Activated effector memory CD4-positive, alpha-beta T cell treated with anti-CD3 and anti-CD28 coated beads, Interleukin-2, amount 50 U/mL, for 16 hours (primary cell): ENCODE measurements around the gene VKORC1.
"Not testable (repeated sequence)": the region's sequence is repeated elsewhere in the genome, so short reads cannot be mapped to it uniquely, and the experiment has no call there.

Experiments used
- DNase-seq: peaks from one replicate; pipeline ENCODE4 v3.0.0-alpha.2; 2020

The VKORC1 gene

GRCh38 chr16:31106509-31107464 lies 12.2 kb upstream of the VKORC1 start:
- no peak for DNase-seq

GRCh38 chr16:31105677-31106213 lies 11.1 kb upstream of the VKORC1 start:
- DNase-seq: peak; percentile 92

DNA sequence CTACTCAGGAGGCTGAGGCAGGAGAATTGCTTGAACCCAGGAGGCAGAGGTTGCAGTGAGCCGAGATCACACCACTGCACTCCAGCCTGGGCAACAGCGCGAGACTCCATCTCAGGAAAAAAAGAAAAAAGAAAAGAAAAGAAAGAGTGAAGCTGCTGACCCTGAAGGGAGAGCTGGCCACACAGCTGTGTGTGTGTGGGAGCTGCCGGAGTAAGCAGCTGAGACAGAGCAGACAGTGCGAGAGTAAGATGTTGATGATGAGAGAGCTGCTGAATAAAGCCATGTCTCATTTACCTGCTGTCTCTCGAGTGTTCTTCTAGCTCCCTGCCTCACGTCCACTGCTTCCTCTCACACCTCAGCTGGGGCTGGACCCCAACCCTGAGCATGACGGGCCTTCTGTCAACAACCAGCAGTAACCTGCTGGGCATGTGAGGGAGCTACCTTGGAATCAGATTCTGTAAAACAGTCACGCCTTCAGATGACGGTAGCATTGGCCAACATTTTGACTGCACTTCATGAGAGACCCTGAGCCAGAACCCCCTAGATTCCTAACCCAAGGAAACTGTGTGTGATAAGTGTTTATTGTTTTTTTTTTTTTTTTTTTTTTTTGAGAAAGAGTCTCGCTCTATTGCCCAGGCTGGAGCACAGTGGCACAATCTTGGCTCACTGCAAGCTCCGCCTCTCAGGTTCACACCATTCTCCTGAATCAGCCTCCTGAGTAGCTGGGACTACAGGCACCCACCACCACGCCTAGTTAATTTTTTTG lies 6.5 kb upstream of the VKORC1 start:
- DNase-seq: not testable (repeated sequence)

DNA sequence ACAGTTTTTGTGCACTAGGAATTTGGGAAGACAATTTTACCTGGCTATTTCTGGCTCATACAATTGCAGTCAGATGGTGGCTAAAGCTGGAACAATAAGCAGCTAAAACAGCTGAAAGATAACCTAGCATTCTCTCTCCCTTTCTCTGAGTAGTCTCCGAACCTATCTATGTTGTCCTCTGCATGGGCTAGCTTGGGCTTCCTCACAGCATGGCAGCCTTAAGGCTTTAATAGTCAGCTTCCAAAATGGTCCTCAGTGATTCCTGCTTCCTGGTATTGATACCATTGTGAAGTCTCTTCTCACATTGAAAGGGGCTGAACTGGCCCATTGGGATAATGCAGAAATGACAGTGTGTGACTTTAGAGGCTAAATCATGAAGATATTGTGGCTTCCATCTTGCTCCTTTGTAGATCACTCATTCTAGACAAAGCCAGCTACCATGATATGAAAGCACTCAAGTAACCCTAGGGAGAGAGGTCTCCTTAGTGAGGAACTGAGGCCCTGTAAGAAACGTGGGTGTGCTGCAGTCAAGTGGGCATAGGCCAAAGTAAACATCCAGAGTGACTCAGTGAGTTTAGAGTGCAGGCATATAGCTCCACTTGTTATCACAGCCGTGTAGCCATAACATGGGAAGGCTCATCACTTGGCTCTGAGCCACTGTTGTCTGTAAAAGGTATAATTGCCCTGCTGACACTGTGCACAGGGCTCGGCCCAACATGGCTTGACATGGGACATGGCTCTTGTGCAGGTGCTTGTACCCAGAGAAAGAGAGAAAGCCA lies 5.5 kb upstream of the VKORC1 start:
- DNase-seq: no peak

DNA sequence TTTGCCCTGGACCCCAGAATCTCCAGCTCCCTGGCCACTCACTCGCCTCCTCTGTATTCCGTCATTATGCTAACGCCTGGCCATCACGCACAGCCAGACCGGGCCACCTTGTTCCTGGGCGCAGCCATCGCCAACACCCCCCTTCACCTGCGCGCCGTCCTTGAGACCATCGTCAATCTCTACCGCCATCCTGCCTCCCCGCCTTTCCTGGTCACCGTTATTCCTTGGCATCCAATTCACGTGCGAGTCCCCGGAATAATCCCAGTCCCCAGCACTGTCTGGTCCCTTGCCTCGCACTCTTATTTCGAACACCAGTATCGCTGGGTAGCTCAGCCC lies 541 bp downstream of the VKORC1 start:
- no peak for DNase-seq

DNA sequence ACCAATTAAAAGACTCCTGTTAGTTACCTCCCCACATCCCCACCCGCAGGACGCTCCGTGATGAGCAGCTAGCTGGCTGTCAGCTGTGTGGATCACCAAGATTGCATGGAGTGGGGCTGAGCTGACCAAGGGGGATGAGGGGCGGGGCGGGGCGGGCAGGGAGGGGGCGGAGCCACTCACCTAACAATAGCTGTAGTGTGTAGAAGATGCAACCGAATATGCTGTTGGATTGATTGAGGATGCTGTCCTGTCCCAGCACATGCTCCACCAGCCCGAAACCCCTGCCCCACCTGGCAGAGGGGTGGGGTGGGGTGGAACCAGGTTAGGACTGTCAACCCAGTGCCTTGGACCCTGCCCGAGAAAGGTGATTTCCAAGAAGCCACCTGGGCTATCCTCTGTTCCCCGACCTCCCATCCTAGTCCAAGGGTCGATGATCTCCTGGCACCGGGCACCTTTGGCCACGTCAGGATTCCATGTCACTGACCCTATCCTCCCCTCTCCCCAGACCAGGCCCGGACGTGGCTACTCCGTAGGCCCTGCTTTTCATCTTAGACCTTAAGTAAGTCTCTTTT lies 1.4 kb downstream of the VKORC1 start:
- DNase-seq: no peak

DNA sequence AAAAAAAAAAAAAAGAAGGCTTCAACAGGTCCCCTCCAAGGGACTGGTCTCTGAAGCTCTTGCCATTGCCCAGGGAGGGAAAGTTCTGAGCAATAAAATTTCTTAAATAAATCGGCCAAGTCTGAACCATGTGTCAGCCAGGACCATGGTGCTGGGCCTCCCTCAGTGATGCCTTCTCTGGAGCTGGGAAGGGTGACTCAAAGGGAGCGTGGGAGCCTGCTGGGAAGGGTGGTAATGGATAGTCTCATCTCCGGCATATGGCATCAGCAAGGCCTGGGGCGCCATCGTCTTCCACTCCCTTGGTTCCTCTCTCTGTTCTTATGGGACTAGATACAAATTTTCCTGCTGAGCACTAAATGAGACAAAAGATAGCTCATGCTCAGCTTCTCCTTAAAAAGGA lies 2.3 kb downstream of the VKORC1 start:
- DNase-seq: no peak

GRCh38 chr16:31090540-31090939 lies 4.1 kb downstream of the VKORC1 start:
- no peak for DNase-seq

- no peak for DNase-seq
These were observed 5.4 kb downstream of the VKORC1 start for GRCh38 chr16:31089199-31089598.

DNA sequence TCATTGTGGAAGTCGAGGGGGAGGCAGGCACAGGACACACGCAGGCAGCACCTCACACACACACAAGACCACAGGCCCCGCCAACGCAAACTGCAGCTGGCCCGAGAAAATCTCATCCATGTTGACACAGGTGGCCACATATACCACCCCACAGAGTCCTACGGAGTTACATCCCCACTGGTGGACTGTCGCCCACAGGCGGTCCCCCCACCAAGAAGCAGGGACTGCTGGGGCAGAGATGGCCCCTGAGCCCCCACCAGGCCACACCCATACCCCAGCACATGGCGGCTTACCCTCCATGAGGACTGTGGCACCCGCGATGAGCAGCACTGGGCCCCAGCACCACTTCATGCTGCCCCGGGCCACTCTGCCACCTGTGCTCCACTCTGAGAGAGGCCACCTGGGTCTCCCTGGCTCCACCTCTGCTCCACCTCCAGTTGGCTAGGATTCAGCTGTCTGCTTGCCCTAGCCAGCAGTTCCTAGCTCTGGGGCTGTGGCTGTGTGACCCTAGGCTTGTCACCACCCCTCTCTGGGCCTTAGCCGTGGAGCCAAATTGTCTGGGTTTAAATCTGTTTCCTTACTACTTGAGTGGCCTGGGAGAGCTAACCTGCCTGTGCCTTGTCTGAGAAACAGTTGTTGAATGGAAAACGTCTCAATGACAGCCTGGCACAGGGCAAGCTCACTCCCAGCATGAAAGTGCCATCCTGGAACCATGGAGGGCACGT lies 6.0 kb downstream of the VKORC1 start, which contains the start of gene PRSS53:
Gene PRSS53 (minus strand): TSS at position 485 of the 725 bp plus-strand sequence. CDS start 134 bp downstream, at position 351.
- no peak for DNase-seq

GRCh38 chr16:31087971-31088370 lies 6.6 kb downstream of the VKORC1 start:
- DNase-seq: no peak

GRCh38 chr16:31087481-31087880 lies 7.1 kb downstream of the VKORC1 start:
- no peak for DNase-seq

DNA sequence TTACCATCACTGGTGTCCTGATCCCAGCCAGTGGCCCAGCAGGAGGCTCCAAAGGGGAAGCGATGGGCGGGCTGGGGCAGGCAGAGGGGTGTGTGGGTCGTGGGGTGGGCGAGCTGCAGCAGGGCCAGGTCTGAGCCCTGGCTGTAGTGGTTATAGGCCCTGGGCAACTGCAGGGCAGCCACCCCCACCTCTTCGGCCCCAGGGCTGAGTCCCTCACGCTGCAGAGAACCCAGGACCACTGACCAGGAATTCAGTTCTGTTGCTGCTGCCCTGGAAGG lies 8.0 kb downstream of the VKORC1 start:
- DNase-seq: no peak

- no peak for DNase-seq
These were observed 8.5 kb downstream of the VKORC1 start for GRCh38 chr16:31085873-31086628.

DNA sequence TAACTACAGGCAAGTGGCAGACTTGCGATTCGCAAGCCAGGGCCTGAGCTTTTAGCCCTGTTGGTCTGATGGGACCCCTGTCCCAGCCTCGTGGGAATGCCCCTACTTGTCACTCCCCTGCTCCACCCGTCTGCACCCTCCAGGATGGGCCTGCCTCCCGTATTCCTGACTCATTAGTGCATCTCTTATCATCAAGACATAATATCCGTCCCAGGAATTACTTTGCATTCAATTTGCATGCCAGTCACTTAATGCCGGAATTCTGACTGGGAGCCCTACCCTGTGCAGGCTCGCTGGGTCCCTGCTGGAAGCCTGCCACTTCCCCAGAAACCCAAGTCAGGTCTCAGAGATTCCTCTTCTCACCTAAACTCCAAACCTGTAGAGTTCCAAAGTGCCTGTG lies 9.2 kb downstream of the VKORC1 start:
- DNase-seq: no peak

DNA sequence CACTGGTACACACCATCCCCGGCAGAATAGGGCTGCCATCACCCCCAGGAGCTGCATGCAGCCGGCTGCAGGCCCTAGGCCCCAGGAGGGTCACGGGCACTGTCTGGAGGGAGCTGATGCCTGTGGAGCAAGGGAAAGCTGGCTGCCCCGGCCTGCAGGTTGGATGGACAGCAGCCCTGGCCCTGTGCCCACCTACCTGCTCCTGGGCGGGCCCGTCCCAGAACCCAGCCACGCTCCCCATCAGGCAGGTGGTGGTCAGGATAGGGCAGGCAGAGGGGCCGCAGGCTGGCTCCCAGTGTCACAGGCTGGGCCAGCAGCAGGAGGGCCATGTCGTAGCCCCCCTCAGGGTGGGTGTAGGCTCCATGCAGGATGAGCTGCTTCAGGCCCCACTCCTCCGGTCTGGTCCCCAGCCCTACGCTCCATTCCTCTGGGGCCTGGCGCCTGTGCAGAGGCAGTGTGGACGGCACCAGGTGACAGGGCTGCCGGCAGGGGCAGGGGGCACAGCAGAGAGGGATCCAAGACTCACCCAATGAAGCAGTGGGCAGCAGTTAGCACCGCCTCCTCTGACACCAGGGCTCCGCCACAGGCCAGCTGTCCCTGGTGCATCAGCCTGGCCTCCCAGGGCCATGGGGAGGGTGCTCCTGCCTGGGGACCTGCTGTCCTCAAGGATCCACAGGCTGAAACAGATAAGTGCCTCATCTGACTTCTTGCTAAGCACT lies 9.9 kb downstream of the VKORC1 start:
- DNase-seq: no peak

DNA sequence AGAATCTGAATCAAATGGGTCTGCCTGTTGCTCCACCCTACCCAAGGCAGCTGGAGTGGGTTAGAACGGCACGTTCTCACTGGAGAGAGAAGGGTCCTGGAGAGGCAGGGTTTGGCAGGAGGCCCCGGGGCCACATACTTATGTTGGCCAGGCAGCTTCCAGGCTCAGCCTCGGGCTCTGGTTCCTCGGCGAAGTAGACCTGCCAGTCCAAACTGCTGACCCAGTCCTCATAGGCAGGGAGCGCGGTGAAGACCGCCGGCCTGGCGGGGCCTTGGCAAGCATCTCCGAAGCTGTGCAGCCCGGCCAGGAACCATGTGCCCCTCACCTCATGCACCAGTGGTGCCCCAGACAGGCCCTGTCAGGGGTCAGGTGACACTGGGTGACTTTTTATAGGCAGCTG lies 10.6 kb downstream of the VKORC1 start:
- no peak for DNase-seq

GRCh38 chr16:31083556-31083955 lies 11.0 kb downstream of the VKORC1 start:
- DNase-seq: no peak

DNA sequence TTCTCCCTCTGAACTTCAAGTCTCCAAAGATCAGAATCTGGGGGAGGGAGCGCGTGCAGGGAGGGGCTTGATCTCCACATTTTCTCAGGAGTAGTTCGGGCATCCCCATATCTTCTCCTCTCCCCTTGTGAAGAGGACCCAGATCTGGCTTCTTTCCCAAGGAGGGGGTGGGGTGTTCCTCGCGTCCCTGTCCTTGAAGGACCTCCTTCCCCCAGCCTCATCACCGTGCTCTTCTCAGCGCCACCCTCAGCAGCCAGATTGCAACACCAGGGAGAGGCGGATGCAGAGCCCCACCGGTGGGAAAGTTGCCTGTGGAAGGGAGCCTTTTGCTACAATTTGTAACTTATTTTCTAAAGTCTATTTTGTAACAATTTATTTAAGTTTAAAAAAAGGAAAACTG lies 11.5 kb downstream of the VKORC1 start:
- DNase-seq: no peak

- no peak for DNase-seq
These were observed 12.1 kb downstream of the VKORC1 start for GRCh38 chr16:31082368-31083045.
